Thymus (tissue), 14 donors: ENCODE results near the gene TMEM236. TPM values are rescaled to one million over a fixed set of nuclear protein-coding genes. Genes with fewer than 3 reads are reported as not detected.

ENCODE experiments used
- DNase-seq, 9 donors: peaks; one replicate each; pipeline ENCODE4 v3.0.0-alpha.2; 2013; ENCODE audit warnings: low spot score in 9 of 9, low read depth in 6 of 9, missing footprints in 1 of 9
- H3K27ac ChIP-seq, 2 donors: one replicate each; pipeline ENCODE4 v1.5.1; 2013; ENCODE audit warnings: control low read depth in 1 of 2, low read depth in 1 of 2, low read length in 1 of 2, mild to moderate bottlenecking in 1 of 2, moderate library complexity in 1 of 2
- H3K27me3 ChIP-seq, 2 donors: one replicate each; pipeline ENCODE4 v1.5.1; 2013; ENCODE audit warnings: low read length in 1 of 2; ENCODE audit not compliant: control insufficient read depth in 2 of 2, insufficient read depth in 1 of 2
- H3K36me3 ChIP-seq, 2 donors: one replicate each; pipeline ENCODE4 v1.5.1; 2013; ENCODE audit warnings: low read length in 1 of 2, mild to moderate bottlenecking in 1 of 2, moderate library complexity in 1 of 2; ENCODE audit not compliant: control insufficient read depth in 2 of 2, insufficient read depth in 2 of 2
- H3K4me1 ChIP-seq, 2 donors: one replicate each; pipeline ENCODE4 v1.5.1; 2013; ENCODE audit warnings: low read length in 2 of 2; ENCODE audit not compliant: control insufficient read depth in 2 of 2, insufficient read depth in 2 of 2
- H3K4me3 ChIP-seq, 2 donors: one replicate each; pipeline ENCODE4 v1.5.1; 2013; ENCODE audit warnings: low read length in 2 of 2, control low read depth in 1 of 2, mild to moderate bottlenecking in 1 of 2
- H3K9me3 ChIP-seq, 2 donors: one replicate each; pipeline ENCODE4 v1.5.1; 2013; ENCODE audit warnings: low read length in 1 of 2, mild to moderate bottlenecking in 1 of 2; ENCODE audit not compliant: control insufficient read depth in 2 of 2, insufficient read depth in 1 of 2
- WGBS: extraction: QIAGEN DNeasy Blood & Tissue Kit; methylation state at CpG from one replicate; pipeline ENCODE4 v1.1.7; 2013; 5-methylcytosine and 5-hydroxymethylcytosine counted together
- long read RNA-seq, 10 donors: transcript quantifications; one replicate each; lab custom pipeline, GENCODE V29; 2026
- polyA plus RNA-seq: library from polyadenylated mRNA; stranded (reverse); fragments of 200-250 nt; gene quantifications from one replicate; pipeline ENCODE4 v1.2.3, GENCODE V29; 2013
- total RNA-seq: library from RNA; stranded (reverse); fragments of 120-200 nt; gene quantifications from one replicate; pipeline ENCODE4 v1.2.4, GENCODE V29; 2013
- donor health status: healthy.

TMEM236 gene, protein sequence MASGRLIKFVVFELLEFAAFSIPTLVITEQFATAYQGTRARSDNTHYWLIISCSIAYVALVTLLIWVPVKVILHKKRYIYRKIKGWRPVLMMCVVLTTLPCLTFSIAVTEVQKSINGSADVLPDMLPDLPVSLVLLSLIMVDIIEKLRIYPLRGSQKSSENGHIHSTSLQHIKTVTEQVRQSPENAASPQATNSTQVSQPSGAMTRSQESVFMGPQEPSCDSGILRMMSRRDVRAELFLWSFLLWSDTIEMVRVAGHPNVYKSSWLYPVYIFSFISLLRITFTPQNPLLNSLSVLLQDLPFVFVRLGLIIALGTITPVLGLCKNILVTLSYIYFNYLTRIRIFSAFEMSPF
- total RNA-seq (0.24 TPM), polyA plus RNA-seq (0.30 TPM)
- long read RNA-seq, donor 1: 0 reads
- long read RNA-seq, donor 2: 0 reads
- long read RNA-seq, donor 3: 0 reads
- long read RNA-seq, donor 4: 0 reads
- long read RNA-seq, donor 5: 0 reads
- long read RNA-seq, donor 6: 0 reads
- long read RNA-seq, donor 7: 0 reads
- long read RNA-seq, donor 8: 0 reads
- long read RNA-seq, donor 9: 0 reads
- long read RNA-seq, donor 10: 0 reads

DNA sequence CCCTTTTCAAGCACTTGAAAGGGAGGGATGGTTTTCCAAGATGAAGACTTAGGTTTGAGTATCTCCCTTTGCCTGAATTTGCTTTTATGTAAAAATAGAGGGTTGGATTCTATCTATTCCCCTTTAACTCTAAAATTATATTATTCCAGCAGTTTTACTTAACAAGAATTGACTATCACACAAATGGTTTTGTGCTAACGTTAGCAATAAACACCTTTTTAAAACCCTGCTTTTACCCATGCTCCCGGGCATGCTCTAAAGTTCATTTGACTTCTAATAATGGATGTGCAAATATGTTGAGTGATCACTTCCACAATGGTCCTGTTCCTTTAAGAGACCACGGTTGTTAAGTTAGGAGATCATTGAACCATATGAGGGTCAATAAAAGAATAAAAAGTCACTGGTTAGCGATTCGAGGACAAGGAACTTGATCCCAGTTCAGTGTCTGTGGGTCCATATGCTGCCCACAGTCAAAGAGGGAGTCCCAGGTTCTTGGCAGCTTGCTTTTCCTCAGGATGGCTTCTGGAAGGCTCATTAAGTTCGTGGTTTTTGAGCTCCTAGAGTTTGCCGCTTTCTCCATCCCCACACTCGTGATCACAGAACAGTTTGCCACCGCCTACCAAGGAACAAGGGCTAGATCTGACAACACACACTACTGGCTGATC lies at the start of gene TMEM236:
TSS of gene TMEM236 (plus strand) at position 421 of the 665 bp plus-strand sequence. CDS start at position 516, 95 bp downstream.
- H3K9me3 ChIP-seq: no peaks in the 10 kb centered on the region
- DNase-seq: no peak
- no peak within 1 kb of the TSS for H3K4me3 ChIP-seq
- no peaks in the 10 kb centered on the region for H3K27me3 ChIP-seq
- H3K4me1 ChIP-seq: no peaks in the 10 kb centered on the region
- no peaks in the 10 kb centered on the region for H3K36me3 ChIP-seq
- WGBS: 86% methylated on average over 9 of the region's 9 CpGs
- no peak within 1 kb of the TSS for H3K27ac ChIP-seq

DNA sequence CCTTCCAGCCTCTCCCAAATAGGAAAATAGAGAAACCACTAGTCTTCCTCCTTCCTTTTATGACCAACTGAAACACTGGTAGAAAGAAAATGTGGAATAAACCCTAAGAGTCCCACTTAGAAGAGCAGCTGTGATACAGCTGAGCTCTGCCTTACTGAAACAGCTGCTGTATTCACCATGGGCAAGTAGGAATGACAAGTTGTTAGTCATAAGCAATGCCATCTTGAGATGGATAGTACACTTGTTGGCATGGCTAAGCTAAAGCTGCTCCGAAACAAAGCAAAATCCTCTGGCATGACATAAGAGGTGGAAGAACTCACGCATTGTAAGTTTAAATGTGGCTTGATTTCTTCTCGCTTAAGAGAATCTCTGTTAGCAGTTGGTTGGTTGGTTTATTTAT lies 48.3 kb upstream of the TMEM236 start:
- H3K36me3 ChIP-seq: peaks cover 13 to 32% of the 10 kb centered on the region in 2 donors
- no peak overlapping the region for H3K27ac ChIP-seq
- 97% methylated on average over 3 of the region's 3 CpGs for WGBS
- H3K4me3 ChIP-seq: no peak overlapping the region
- DNase-seq: no peak
- H3K27me3 ChIP-seq: no peaks in the 10 kb centered on the region
- H3K9me3 ChIP-seq: no peaks in the 10 kb centered on the region
- H3K4me1 ChIP-seq: no peaks in the 10 kb centered on the region

DNA sequence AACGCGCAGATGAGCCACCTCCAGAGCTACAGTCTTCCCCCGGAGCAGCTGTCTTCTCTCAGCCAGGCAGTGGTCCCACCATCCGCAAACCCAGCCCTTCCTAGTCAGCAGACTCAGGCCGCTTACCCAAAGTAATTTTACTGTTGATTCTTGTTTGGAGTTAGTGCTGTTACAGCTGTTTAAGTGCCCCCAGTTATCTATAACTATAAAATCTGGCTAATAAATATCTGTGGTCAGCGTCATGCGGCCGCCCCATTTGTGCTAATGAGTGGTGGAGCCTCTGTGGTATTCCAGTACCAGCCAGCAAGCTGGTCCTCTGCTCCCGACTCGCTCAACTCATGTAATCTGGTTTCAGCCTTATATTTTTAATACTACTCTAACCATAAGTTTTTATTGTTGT lies 43.2 kb upstream of the TMEM236 start:
- no peak overlapping the region for H3K4me3 ChIP-seq
- H3K9me3 ChIP-seq: no peaks in the 10 kb centered on the region
- H3K27ac ChIP-seq: no peak overlapping the region
- peaks cover 47 to 64% of the 10 kb centered on the region in 2 donors for H3K36me3 ChIP-seq
- WGBS: 98% methylated on average over 10 of the region's 10 CpGs
- no peaks in the 10 kb centered on the region for H3K4me1 ChIP-seq
- no peak for DNase-seq
- H3K27me3 ChIP-seq: no peaks in the 10 kb centered on the region

DNA sequence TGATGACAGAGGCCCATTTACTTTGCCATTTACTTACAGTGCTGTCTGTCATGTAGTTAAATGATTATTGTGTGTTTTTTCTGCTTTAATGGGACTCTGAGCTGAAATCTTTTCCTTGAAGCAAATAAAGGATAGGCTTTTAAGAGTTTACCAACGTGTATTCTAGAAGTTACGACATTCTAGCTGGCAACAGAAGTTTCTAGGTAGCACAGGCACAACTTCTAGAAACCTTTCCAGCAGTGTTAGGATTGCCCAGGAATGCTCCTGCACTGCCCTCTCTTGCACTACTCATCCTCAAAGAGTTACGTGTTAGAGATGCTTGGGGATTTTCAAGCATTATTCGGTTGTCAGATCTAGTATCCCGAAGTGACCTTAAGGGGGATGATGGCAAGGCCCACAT lies 42.5 kb upstream of the TMEM236 start:
- H3K9me3 ChIP-seq: no peaks in the 10 kb centered on the region
- no peaks in the 10 kb centered on the region for H3K4me1 ChIP-seq
- no peak overlapping the region for H3K4me3 ChIP-seq
- H3K27ac ChIP-seq: no peak overlapping the region
- H3K27me3 ChIP-seq: no peaks in the 10 kb centered on the region
- WGBS: 98% methylated on average over 5 of the region's 5 CpGs
- DNase-seq: no peak
- peaks cover 51 to 68% of the 10 kb centered on the region in 2 donors for H3K36me3 ChIP-seq

DNA sequence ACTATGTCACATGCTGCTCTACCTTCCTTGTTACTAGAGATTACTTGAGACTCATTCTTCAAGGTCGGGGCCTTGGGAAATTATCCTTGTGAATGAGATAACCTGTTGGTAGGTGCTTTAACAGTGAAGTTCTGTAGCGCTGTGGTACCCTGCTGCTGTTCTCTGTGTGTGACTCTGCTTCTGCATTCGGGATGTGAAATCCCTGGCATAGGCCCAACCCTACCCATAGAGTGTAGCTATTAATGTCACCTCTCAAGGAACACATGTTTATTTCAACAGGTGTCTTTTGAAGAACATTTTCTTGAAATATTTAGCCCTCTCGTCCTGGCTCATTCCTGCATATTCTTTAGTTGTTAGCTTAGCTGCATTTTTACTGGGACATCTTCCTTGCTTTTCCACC lies 41.8 kb upstream of the TMEM236 start:
- no peaks in the 10 kb centered on the region for H3K4me1 ChIP-seq
- no peaks in the 10 kb centered on the region for H3K27me3 ChIP-seq
- no peaks in the 10 kb centered on the region for H3K9me3 ChIP-seq
- H3K27ac ChIP-seq: no peak overlapping the region
- 96% methylated on average over 4 of the region's 4 CpGs for WGBS
- no peak overlapping the region for H3K4me3 ChIP-seq
- DNase-seq: no peak
- H3K36me3 ChIP-seq: peaks cover 54 to 70% of the 10 kb centered on the region in 2 donors

DNA sequence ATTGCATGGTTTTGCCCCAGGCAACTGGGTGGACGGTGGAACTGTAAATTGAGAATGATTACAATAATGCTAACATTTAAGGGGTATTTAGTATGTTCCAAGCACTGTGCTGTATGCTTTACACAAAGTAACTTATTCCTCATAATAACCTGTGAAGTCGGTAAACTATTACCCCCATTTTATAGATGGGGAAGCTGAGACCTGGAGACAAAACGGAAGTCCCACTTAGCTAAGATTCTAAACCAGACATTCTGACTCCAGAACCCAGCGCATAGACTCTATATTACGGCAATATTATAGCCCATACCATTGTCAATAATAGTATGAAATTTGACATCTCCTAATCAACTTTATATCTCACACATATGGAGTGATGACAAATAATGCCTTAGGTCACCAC lies 39.9 kb upstream of the TMEM236 start:
- no peaks in the 10 kb centered on the region for H3K4me1 ChIP-seq
- no peak for DNase-seq
- peaks cover 48 to 67% of the 10 kb centered on the region in 2 donors for H3K36me3 ChIP-seq
- WGBS: 97% methylated on average over 5 of the region's 5 CpGs
- no peaks in the 10 kb centered on the region for H3K27me3 ChIP-seq
- H3K9me3 ChIP-seq: no peaks in the 10 kb centered on the region
- no peak overlapping the region for H3K27ac ChIP-seq
- H3K4me3 ChIP-seq: no peak overlapping the region

DNA sequence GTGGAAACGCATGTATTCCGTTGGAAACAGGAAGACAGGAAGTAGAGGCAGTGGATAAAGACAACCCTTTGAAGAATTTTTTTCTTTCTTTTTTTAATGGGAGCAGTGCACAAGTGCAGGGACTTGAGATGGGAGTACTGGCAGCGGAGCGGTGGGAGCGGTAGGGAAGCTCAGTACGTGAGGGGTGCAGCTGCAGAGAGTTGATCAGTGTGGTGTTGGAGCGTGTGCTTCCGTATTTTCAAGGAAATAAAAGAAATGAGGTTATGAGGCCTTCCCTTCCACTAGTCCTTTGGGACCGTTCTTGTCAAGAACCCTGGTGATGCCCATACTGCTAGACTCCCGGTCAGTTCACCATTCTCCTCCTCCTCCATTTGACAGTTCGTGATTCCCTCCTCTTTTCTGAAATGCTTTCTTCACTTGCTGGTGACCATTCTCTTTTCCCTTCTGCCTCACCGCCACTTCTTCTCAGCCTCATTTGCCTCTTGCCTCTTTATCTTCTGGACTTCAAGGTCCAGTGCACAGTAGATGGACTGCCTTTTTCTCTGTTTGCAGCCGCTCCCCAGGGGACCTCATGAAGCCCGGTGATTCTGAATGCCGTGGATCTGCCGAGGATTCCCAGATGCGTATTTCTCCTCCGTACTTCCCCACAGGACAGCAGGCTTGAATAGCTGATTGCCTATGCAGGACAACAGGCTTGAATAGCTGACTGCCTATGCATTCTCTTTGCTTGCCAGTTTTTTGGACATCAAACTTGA lies 39.1 kb upstream of the TMEM236 start:
- WGBS: 98% methylated on average over 18 of the region's 18 CpGs
- Histone ChIP-seq H3K4me1 (no peaks in the 10 kb centered on the region), H3K27ac (no peak overlapping the region), H3K9me3 (no peaks in the 10 kb centered on the region), H3K36me3 (peaks cover 46 to 67% of the 10 kb centered on the region in 2 donors), H3K4me3 (no peak overlapping the region), H3K27me3 (no peaks in the 10 kb centered on the region)
- no peak for DNase-seq

DNA sequence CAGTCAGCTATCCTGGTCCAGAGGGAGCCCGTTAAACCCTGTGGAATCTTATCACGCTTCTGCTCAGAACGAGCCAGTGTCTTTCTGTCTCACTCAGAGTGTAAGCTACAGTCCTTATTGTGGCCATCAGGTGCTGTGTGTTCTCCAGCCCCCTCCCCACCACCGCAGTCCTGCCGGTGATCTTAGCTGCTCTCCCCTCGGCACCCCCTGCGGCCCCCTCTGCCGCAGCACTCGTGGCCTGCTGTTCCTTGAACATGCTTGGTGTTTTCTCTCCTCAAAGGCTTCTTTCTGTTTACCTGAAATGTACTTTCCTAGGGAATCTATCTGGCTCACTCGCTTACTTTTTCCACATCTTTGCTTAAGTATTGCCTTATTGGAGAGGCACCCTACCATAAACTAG lies 38.2 kb upstream of the TMEM236 start:
- no peaks in the 10 kb centered on the region for H3K27me3 ChIP-seq
- H3K4me1 ChIP-seq: no peaks in the 10 kb centered on the region
- DNase-seq: no peak
- no peak overlapping the region for H3K27ac ChIP-seq
- no peak overlapping the region for H3K4me3 ChIP-seq
- 99% methylated on average over 10 of the region's 10 CpGs for WGBS
- peaks cover 43 to 62% of the 10 kb centered on the region in 2 donors for H3K36me3 ChIP-seq
- no peaks in the 10 kb centered on the region for H3K9me3 ChIP-seq
